GM19328 (cell line): ENCODE measurements around the gene PCGF5.
"Not testable (repeated sequence)": the region's sequence is repeated elsewhere in the genome, so short reads cannot be mapped to it uniquely, and the experiment has no call there.

ENCODE experiments used
- ATAC-seq: cut with Tn5 transposase; IDR thresholded peaks from one replicate; pipeline ENCODE4 v1.9.1; 2021; ENCODE audit warnings: mild to moderate bottlenecking, moderate library complexity; ENCODE audit not compliant: unreplicated experiment

Gene PCGF5

GRCh38 chr10:91317541-91317940, 97.1 kb downstream of the PCGF5 start:
- no peak for ATAC-seq

- no peak for ATAC-seq
Measured at GRCh38 chr10:91319336-91319735, 98.9 kb downstream of the PCGF5 start.

GRCh38 chr10:91323293-91323905, 102.9 kb downstream of the PCGF5 start:
- ATAC-seq, result not testable (repeated sequence)

- no peak for ATAC-seq
Measured at GRCh38 chr10:91328320-91328984, 108.0 kb downstream of the PCGF5 start.
